Endometrial microvascular endothelial cells (primary cell): Measurements from ENCODE around the gene PDZRN3. TPM values are rescaled to one million over a fixed set of nuclear protein-coding genes. Genes with fewer than 3 reads are reported as not detected.
"Not testable (repeated sequence)": the region's sequence is repeated elsewhere in the genome, so short reads cannot be mapped to it uniquely, and the experiment has no call there.

ENCODE experiments used
- in situ Hi-C: cut with HindIII; loops from 2 replicates; pipeline ENCODE4 v1.10.0; 2017; ENCODE audit warnings: low sequenced_read_pairs, low pct_unique_long_range_greater_than_20kb; ENCODE audit errors: inconsistent ontology term
- total RNA-seq: library from RNA; depleted of rRNA; stranded (reverse); fragments of >200 nt; gene quantifications from one replicate; pipeline ENCODE4 v1.2.3, GENCODE V29; 2015; ENCODE audit errors: inconsistent ontology term

PDZRN3 gene
- total RNA-seq, 1 donor from 2014 or later: not detected

DNA sequence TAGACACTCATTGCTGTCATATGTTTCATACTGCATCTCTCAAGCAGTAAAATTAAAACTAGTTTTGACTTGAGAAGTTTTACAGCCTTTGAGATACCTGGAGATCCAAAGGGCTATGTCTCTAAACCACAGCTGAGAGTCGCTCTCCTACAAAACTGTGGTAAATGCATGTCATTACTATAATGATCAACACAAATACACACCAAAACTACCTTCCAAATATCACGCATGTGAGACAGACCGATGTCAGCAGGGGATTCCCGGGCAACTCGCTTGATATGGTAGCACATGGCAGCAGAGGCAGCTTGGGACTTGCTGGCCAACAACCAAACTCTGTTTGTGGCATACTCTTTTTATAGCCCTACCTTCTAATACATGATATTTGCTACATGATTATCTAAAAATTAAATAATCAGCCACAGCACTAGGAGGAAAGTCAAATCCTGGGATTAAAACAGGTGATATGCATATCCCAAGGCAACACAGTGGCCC is 56.3 kb downstream of the PDZRN3 start:
- in situ Hi-C loops: no loop called here

DNA sequence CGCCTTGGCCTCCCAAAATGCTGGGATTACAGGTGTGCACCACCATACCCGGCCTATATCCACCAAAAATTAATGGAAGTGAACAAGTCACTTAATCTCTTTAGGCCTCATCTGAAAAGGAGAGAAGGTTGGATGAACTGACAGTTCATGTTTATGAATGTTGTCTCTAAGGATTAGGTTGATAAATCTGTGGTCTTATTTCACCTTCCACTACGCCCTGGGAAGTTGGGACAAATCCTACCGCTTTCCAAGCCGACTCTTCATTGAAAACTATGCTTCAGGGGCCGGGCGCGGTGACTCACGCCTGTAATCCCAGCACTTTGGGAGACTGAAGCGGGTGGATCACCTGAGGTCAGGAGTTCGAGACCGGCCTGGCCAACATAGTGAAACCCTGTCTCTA is 59.4 kb downstream of the PDZRN3 start:
- in situ Hi-C loops: not testable (repeated sequence)

DNA sequence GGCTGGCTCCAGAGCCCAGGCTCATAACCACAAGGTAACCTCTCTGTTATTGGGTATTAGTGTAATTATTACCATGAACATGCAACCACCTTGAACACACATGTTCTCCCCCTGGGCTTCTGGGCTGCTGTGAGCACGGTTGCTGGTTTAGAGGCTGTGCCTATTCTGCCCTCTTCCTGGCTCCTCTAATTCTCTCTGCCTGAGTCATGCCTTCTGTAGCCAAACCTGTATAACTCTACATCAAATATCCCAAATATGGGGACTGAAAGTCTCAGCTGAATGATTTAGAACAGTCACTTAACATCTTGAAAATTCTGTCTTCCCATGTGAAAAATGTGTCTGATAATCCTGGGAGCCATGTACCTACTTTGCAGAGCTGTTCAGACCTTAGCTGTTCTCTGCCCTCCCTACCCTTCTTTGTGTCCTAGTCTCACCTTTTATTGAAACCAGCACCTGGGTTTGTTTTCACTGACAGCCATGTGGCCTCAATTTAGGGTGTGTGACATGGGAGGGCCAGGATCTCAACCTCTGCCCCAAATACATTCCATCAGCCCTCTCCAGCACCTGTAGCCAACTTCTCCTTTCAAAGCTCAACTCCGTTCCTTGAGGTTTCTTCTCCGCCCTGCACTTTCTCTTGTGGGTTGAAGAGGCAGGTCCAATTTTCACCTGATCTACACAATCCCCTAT is 60.7 kb downstream of the PDZRN3 start:
- in situ Hi-C loops: no loop called here

DNA sequence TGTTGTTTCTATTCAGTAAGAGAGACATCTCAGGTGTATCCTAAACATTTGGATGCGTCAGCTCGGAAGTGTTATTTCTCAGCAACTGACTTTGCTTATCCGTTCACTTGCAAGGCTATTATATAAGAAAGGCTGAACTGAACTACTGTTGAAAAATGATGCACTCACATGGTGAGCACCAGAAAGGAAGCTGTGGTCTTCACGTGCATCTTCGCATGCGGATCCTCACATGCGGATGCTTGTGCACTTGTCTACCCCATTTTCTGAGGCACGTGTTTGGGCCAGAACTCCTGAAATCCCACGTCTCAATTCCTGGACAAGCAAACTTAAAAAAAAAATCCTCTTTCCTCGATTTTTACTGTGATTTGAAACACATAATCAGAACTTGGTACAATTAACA is 63.2 kb downstream of the PDZRN3 start:
- in situ Hi-C loops: no loop called here

DNA sequence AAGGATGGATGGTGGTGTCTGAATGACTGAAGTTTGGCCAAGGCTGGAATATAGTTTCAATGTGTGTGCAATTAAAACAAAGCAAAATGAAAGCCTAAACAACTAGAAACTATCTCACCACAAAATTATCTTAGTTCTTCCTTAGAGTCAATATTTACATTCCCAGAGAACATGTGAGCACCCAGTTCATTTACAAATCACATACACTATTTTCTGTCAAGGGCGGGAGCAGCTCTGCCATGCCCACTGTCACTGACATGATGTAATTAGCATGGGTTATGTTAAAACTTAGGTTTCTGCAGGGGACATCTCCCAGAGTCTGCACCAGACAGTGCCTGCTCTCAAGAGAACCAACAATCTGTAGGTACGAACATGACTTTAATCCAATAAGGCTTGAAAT is 65.0 kb downstream of the PDZRN3 start:
- in situ Hi-C loops: no loop called here

DNA sequence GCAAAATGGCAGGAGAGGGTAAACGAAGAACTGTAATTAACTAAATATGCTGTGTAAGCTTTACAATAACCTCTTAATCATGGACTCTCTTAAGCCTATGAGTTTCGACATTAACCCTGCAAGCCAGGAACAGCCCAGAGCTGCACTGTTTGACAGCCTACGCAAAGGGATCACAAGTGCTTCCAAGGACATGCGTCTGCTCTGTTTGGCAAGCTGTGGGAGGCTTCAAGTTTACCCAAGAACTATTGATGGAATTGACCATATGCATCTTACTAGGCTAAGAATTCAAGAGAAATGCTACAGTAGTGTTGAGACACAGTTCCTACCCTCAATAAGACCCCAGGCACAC is 66.0 kb downstream of the PDZRN3 start:
- in situ Hi-C loops: no loop called here

DNA sequence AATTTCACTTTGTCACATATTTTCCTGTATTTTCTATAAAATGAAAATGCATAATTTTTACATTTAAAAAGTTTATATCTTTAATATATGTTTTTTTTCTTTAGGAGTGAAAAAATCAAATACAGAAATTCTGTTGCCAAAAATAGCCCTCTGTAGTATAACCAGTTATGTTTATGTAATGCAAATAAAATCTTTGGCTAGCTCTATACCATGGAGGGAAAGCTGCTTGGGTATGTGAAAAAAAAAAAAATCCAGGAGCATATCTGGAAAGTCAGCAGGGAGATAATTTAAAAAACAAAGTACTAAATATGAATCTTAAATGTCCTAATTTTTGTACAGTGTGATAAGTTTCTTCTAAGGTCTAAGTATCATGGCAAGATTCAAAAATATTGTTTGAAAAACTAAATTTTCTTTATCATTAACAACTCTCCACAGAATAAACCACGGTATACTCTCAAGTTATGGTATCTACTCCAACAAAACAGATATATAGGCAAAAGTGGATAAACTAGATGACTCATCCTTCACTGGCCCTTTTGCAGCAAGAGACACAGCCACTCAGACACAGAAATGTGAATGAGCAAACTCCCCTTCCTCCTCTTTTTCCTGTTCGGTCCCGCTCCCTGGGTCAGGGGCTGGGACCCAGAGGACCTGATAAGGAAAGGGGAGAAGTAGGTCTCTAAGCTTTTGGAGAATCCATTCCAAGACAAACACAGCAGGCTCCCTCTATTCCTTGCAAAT is 66.6 kb downstream of the PDZRN3 start:
- in situ Hi-C loops: no loop called here

DNA sequence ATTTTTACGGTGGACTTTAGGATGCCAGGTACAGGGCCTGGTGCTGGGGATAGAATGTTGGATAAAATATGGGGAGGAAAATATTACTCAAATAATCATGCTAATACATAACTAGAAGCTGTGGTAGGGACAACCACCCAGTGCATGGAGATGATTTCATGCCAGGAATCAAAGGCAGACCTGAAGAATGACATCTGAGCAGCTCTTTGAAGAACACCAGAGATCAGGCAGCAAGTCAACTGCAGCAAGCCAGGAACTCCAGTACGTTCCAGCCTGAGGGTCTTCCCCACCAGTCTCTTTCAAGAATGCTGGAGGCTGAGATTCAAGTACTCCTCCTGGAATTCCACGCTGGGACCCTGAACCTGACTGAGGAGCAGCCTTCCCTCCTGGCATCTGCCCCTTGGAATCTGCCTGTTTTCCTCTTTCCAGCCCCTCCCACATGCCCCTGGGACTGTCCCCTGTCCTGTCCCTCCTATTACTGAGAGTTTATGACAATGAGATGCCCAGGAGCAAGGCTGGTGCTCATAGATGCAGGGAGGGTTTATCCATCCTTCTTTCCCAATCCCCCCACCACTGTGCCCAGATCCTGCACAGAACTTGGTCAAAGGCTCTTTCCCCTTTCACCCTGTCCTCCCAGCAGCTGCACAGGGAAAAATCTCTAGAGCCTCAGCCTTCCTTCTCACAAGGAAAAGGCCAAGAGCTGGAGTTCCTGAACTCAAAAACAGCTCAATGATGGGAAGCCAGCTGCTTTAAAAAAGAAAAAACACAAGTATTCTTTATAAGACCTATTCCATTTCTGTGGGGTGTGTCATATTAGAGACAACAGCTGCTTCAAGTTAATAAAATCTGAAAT is 68.0 kb downstream of the PDZRN3 start:
- in situ Hi-C loops: no loop called here

DNA sequence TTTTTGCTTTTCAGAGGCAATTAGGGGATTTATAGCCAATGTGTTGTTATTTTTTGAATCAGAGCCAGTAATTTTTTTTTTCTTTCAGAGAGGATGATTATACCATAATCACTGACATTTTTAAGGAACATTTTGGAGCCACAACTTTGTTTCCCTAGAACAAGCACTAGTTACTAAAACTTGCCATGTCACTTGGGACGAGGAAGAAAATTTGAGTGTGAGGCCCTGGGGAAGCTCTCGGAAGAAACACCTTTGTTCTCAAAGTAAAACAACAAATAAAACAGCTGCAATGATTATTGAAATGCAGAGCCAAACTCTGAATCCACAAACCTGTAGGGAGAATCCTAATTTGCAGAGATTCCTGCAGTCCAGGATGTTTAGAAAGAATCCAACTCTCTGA is 69.7 kb downstream of the PDZRN3 start:
- in situ Hi-C loops: no loop called here

DNA sequence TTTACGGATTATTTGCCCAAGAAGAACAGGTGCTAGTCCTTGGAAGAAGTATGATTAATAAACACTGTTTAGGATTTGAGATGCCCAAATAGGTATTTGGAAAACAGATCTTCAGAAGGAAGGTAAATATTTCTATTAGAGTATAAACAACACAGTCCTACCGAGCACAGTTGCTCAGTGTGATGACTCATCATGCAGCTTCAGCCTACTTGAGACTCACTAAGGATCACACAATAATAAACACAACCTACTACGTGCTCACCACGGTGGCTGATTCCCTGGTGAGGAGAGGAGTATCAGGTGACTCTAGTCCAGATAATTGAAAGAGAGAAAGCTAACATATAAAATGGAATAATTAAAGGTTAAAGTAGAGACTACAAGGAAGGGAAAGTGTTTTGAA is 72.0 kb downstream of the PDZRN3 start:
- in situ Hi-C loops: no loop called here

DNA sequence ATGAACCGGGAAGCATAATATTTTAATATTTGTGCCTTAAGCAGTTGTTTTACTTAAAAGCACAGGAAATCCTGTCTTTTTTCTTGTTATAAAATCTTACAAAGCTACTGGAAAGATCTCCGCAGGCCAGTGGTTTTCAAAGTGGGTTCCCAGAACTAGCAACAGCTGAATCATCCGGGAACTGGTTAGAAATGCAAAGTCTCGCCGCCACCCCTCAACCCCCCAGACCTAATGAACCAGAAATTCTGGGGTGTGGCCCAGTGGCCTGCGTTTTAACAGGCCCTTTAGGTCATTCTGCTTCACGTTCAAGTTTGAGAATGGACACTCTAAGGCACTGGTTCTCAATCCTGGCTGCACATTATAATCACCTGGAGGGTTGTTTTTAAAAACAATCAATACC is 74.7 kb downstream of the PDZRN3 start:
- in situ Hi-C loops: no loop called here

DNA sequence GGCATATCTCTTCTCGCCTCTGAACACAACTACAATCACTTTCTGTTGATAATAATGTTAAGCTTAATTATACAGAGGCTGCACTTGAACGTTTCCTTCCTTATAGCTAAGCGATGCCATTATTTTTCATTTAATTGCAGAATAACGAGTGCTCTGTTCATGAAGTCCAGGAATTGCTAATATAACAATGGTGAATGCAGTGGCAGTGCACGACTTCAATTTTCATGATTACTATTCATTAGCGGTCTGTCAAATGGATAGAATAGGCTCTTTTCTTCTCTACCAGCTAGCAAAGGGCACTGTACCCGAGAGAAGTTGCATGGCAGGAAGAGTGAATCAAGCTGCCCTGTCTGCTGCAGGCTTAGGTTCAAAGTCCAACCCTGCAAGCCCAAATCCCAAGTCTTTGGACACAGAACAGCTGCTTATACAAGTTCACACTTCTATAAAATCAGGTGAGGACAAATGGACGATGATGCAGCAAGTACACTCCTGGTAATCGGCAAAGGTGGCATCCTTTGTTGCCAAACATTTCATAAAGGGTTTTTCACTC is 75.6 kb downstream of the PDZRN3 start:
- in situ Hi-C loops: no loop called here

DNA sequence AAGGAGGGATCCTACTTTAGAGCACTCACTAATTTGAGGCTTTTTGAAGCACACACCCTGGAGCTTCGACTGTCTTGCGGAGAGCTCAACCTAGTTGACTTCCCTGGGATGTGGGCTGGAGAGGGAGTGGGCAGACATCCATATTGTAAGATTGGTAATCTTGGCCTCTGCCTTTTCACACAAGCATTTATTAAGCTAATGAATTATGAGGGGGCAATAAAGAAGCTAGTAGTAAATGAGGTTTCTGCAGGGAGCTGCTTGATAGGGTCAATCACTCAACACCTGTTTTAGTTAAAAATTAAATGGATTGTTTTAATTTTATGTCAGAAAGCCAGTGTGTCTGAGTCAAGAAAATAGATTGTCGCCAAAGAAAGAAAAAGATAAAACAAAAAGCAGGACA is 76.3 kb downstream of the PDZRN3 start:
- in situ Hi-C loops: no loop called here

DNA sequence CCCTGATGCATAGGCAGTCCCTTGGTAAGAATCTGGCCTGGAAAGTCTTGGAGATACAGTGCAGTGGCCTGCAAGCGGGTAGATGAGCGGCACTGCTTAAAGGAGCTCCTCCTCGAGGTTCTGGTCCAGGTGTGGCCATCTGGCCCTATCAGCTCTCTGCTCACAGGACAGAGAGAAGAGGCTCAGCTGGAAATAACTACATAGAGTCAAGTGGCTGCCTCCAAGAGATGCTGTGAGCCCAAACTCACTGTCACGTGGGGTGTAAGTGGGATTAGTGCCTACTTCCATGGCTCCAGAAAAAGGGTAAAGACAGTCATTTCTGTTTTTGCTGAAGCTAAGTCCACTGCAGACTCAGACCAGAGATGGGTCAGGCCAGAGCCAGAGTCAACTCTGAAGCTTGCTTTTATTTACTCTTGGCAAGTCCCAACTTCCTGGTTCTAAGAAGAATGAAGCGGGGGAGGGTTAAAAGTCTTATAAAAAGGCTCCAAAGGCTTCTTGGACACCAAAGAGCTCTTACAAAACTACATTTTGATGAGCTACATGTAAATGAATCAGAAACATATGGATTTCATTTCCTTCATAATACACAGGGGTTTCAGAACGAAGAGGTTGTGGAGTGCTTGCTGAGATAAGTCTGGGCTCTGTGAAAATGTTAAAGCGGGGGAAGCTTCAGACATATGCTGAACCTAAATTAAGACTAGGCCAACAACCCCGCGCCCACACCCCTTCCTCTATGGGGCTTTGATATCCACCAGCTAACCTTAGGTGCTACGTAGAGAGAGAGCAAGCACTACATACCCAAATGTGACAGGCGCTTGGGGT is 77.1 kb downstream of the PDZRN3 start:
- in situ Hi-C loops: no loop called here

DNA sequence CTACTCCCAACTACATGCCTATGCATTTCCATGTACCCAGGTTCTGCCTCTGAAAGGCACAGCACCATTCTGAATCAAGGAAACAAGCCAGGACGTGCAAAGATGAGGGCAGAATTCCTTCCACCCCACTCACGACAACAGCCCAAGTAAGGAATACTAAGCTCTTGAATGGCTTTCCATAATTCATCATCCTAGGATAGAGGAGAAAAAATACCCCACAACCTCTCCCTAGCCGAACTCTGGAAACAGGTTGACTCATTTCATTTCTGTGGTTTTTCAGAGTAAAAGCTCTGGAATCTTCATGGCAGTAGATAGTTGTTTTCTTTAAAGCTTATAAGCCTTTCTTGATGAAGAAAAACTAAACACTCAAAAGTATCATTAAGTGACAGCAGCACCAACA is 77.8 kb downstream of the PDZRN3 start:
- in situ Hi-C loops: no loop called here

DNA sequence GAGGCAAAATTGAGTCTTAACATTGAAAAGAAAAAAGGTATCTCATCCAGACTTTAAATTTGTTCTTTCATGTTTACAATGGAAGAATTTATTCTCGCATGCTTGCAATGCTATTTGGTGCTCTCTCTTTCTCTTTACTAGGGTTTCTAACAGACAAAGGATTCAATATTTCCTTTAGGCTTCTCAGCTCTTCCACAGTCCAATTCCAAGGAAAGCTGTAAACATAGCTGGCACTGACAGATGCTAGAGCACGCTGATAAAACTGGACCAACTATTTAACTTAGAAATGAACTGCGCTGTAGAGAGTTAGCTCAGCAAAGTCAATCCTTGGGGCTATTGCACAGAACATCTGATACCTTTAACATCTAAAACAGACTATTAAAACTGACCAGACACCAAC is 81.3 kb downstream of the PDZRN3 start:
- in situ Hi-C loops: no loop called here

DNA sequence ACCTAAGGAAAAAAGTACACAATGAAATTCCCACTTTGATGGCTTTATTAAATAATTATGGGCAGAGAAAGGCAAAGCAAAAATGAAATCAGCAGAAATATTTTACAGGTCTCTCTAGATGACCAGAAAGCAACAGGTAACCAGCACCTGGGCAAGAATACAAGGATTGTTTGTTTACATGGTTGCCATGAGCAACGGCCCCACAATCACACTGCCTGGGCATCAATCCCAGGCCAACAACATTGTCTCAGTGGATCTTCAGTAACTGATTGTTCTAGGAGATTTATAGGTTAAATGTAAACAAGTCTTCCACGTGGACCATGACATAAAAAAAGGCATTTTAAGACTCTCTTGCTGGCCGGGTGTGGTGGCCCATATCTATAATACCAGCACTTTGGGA is 82.6 kb downstream of the PDZRN3 start:
- in situ Hi-C loops: no loop called here

DNA sequence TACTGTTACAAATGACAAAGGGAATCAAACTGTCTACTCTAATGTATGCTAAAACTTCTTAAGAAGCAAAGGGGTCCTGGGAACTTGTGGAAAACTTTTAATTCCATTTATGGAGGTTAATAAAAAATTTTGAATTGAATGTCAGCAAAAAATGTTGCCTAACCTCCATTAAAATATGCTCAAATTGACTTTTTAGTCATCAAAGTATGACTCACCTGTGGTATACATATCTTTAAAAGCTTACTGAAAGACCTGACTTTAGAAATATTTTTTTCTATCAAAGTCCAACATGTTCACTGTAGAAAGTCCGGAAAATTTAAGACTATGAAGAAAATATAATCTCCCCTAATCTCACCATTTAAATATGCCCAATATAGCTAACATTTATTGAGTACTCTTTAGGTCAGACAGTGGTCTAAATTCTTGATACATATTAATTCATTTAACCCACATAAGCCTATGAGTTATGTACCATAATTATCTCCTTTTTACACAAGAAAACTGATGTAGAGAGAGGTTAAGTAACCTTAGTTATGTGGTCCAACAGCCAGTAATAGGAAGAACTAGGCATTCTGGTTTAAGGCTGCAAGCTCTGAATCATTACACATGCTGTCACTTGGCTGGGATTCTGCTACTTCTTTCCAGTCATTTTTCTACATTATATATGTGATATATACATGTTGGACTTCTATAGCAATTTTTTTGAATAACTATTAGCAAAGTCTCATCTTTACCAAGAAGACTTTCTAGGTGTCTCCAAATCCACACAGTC is 83.6 kb downstream of the PDZRN3 start:
- in situ Hi-C loops: no loop called here
